CD4-positive, alpha-beta T cell treated with Interferon gamma for 1 hour (primary cell): ENCODE results near the gene SUSD5.
"Not testable (repeated sequence)": the region's sequence is repeated elsewhere in the genome, so short reads cannot be mapped to it uniquely, and the experiment has no call there.

Experiments used
- DNase-seq: peaks from one replicate; pipeline ENCODE4 v3.0.0-alpha.2; 2020

The SUSD5 gene

GRCh38 chr3:33111581-33111980 lies 107.0 kb downstream of the SUSD5 start:
- no peak for DNase-seq

DNA sequence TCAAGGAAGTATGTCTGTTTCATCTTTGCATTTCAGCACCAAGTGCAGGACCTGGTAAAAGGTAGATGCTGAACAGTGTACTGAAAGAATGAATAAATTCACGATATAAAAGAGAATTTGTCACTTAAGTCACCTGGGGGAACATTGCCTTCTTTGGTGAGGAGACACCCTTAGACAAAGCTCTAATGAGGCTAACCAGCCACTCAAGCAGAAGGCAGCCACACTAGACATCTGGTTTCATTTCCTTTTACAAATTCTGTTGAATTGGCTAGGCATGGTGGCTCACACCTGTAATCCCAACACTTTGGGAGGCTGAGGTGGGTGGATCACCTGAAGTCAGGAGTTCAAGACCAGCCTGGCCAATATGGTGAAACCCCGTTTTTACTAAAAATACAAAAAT lies 111.8 kb downstream of the SUSD5 start:
- not testable (repeated sequence) for DNase-seq

GRCh38 chr3:33105341-33105948 lies 113.2 kb downstream of the SUSD5 start:
- DNase-seq = no peak

DNA sequence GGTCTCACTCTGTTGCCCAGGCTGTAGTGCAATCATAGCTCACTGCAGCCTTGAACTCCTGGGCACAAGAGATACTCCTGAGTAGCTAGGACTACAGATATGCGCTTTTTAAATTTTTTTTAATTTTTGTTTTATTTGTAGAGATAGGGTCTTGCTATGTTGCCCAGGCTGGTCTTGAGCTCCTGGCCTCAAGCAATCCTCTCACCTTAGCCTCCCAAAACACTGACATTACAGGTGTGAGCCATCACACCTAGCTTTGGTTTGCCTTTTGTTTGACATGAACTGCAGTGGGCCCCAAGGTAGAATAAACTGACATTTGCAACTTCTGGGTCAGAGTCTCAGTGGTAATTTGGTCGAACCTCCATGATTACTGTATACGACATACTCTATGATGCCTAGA lies 113.8 kb downstream of the SUSD5 start:
- DNase-seq = no peak

DNA sequence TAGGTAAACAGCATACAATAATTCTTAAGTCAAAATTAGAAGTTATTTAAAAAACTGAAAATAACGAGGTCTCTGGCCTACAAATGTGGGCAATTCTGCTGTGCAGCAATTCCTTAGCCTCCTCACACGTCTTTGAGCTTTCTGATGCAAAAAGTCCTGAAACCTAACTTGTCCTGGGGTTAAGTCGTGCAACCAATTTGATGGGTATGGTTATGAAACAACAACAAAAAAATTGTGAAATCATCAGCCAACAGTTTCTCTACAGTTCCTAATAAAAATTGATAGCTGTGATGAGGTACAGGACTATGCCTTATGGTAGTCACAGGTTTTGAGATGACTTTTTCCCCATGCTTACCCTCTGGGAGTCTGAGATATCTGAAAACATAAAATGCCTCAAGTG lies 115.1 kb downstream of the SUSD5 start:
- DNase-seq = no peak

GRCh38 chr3:33103034-33103433 lies 115.6 kb downstream of the SUSD5 start:
- DNase-seq = no peak

- DNase-seq = no peak
These were observed 118.4 kb downstream of the SUSD5 start for GRCh38 chr3:33100229-33100628.
